HCT116 (cell line): ENCODE results near the gene FILIP1. TPM values are rescaled to one million over a fixed set of nuclear protein-coding genes. Genes with fewer than 3 reads are reported as not detected.

Source experiments
- ATAC-seq: fragments of 200-7000 bp; cut with Tn5 transposase; 2 replicates; pipeline ENCODE4 v1.9.1; 2020; ENCODE audit warnings: mild to moderate bottlenecking, moderate library complexity
- BruUV-seq: library from RNA; stranded (reverse); fragments of 400-500 nt; replicated peaks from 2 replicates; lab custom pipeline; 2021; lab: Mats Ljungman, UMichigan
- CTCF ChIA-PET: fragments of 300-600 bp; sonication (Branson Sonifier 250); formaldehyde crosslinking; loops from one replicate; lab custom pipeline; 2021; ENCODE audit warnings: antibody characterized with exemption; lab: Charles Lee
- POLR2A ChIA-PET: fragments of 300-600, 350-600 bp; sonication (Branson Sonifier 250); formaldehyde crosslinking; loops from one replicate; lab custom pipeline; 2021; ENCODE audit warnings: antibody characterized with exemption; lab: Charles Lee
- RAD21 ChIA-PET, 2 experiments: fragments of 300-600 bp; sonication (Branson Sonifier 250); formaldehyde crosslinking; loops; one replicate each; lab custom pipeline; 2023; ENCODE audit warnings: low total read pairs in 2 of 2; ENCODE audit not compliant: uncharacterized antibody in 2 of 2, unreplicated experiment in 2 of 2, low non-redundant PET in 1 of 2; lab: Charles Lee
- DNase-seq: peaks from one replicate; pipeline ENCODE4 v3.0.0-alpha.2; 2010; ENCODE audit warnings: low read depth, low spot score
- H2AFZ ChIP-seq: fragments of 200-600 bp; shearing (Covaris generic), sonication (generic); 2 replicates; pipeline ENCODE4 v1.6.1; 2017; ENCODE audit warnings: low read depth, mixed run types, mixed read lengths, antibody characterized with exemption, low read length; ENCODE audit not compliant: poor library complexity, severe bottlenecking
- H3K27ac ChIP-seq: 2 replicates; pipeline ENCODE4 v1.5.1; 2012; ENCODE audit warnings: low read depth, low read length
- H3K27me3 ChIP-seq: fragments of 200-600 bp; sonication (generic); 2 replicates; pipeline ENCODE4 v1.6.1; 2016; ENCODE audit warnings: mixed run types, low read length, mixed read lengths; ENCODE audit not compliant: insufficient read depth
- H3K36me3 ChIP-seq, 2 experiments: fragments of 200-500 bp in 1 of 2; fragments of 200-600 bp in 1 of 2; sonication (Bioruptor generic) in 1 of 2; sonication (generic) in 1 of 2; 2 replicates each; pipeline versions ENCODE4 v1.5.1 to v1.6.1; 2014 to 2016; ENCODE audit warnings: low read length in 2 of 2, inconsistent platforms in 1 of 2, mixed read lengths in 1 of 2, mixed run types in 1 of 2; ENCODE audit not compliant: insufficient read depth in 2 of 2, control insufficient read depth in 1 of 2
- H3K4me1 ChIP-seq, 2 experiments: fragments of 200-600 bp in 1 of 2; sonication (generic) in 1 of 2; 2 replicates each; pipeline versions ENCODE4 v1.5.1 to v1.6.1; 2012 to 2017; ENCODE audit warnings: low read length in 2 of 2, inconsistent platforms in 1 of 2, mild to moderate bottlenecking in 1 of 2, mixed read lengths in 1 of 2, mixed run types in 1 of 2, moderate library complexity in 1 of 2; ENCODE audit not compliant: insufficient read depth in 2 of 2, control insufficient read depth in 1 of 2
- H3K4me2 ChIP-seq: fragments of 200-600 bp; sonication (generic); 2 replicates; pipeline ENCODE4 v1.6.1; 2017; ENCODE audit warnings: mixed run types, low read length, mixed read lengths
- H3K4me3 ChIP-seq, 2 experiments: fragments of 200-600 bp in 1 of 2; sonication (generic) in 1 of 2; replicated peaks in 1 of 2; 2 replicates each; pipeline ENCODE4 v1.5.1; 2011 to 2016; ENCODE audit warnings: low read length in 2 of 2, control low read depth in 1 of 2, low read depth in 1 of 2, mild to moderate bottlenecking in 1 of 2, mixed read lengths in 1 of 2, mixed run types in 1 of 2
- H3K79me2 ChIP-seq: fragments of 200-600 bp; sonication (generic); 2 replicates; pipeline ENCODE4 v1.6.1; 2017; ENCODE audit warnings: mild to moderate bottlenecking, mixed run types, low read length, moderate library complexity, mixed read lengths; ENCODE audit not compliant: insufficient read depth
- H3K9ac ChIP-seq: fragments of 200-600 bp; sonication (generic); 2 replicates; pipeline ENCODE4 v1.6.1; 2016; ENCODE audit warnings: low read length, mixed read lengths
- H3K9me2 ChIP-seq: fragments of 200-600 bp; sonication (generic), shearing (Covaris generic); 2 replicates; pipeline ENCODE4 v1.6.1; 2017; ENCODE audit warnings: mixed run types, mild to moderate bottlenecking, moderate library complexity; ENCODE audit not compliant: insufficient read depth
- H3K9me3 ChIP-seq, 2 experiments: fragments of 200-500 bp in 1 of 2; fragments of 200-600 bp in 1 of 2; sonication (Bioruptor generic) in 1 of 2; sonication (generic) in 1 of 2; 2 replicates each; pipeline ENCODE4 v1.6.1; 2014 to 2017; ENCODE audit warnings: low read length in 2 of 2, mixed read lengths in 2 of 2, inconsistent platforms in 1 of 2, low read depth in 1 of 2, mild to moderate bottlenecking in 1 of 2, mixed run types in 1 of 2, moderate library complexity in 1 of 2; ENCODE audit not compliant: control insufficient read depth in 1 of 2, insufficient read depth in 1 of 2
- H4K20me1 ChIP-seq: fragments of 200-600 bp; sonication (generic), shearing (Covaris generic); 2 replicates; pipeline ENCODE4 v1.6.1; 2017; ENCODE audit warnings: mixed run types, mild to moderate bottlenecking, moderate library complexity; ENCODE audit not compliant: insufficient read depth
- ATF3 ChIP-seq: IDR thresholded peaks from 2 replicates; pipeline ENCODE4 v1.6.1; 2012
- CBX3 ChIP-seq: IDR thresholded peaks from 2 replicates; pipeline ENCODE4 v1.6.1; 2012; ENCODE audit warnings: low read depth
- CEBPB ChIP-seq: IDR thresholded peaks from 2 replicates; pipeline ENCODE4 v1.6.1; 2012; ENCODE audit warnings: low read depth
- EGR1 ChIP-seq: IDR thresholded peaks from 2 replicates; pipeline ENCODE4 v1.6.1; 2012; ENCODE audit warnings: low read depth
- ELF1 ChIP-seq: IDR thresholded peaks from 2 replicates; pipeline ENCODE4 v1.6.1; 2012; ENCODE audit warnings: low read depth, borderline replicate concordance
- EZH2 ChIP-seq: fragments of 200-600 bp; sonication (generic); IDR thresholded peaks from 2 replicates; pipeline ENCODE4 v1.6.1; 2017; ENCODE audit warnings: antibody characterized with exemption, mixed run types
- FOSL1 ChIP-seq: IDR thresholded peaks from 2 replicates; pipeline ENCODE4 v1.6.1; 2012; ENCODE audit warnings: low read depth
- JUND ChIP-seq: IDR thresholded peaks from 2 replicates; pipeline ENCODE4 v1.6.1; 2012
- POLR2AphosphoS5 ChIP-seq: IDR thresholded peaks from 2 replicates; pipeline ENCODE4 v1.6.1; 2011; ENCODE audit warnings: mild to moderate bottlenecking, low read depth, low read length, moderate library complexity
- RAD21 ChIP-seq: IDR thresholded peaks from 2 replicates; pipeline ENCODE4 v1.6.1; 2012; ENCODE audit warnings: low read depth, mild to moderate bottlenecking
- SIN3A ChIP-seq: IDR thresholded peaks from 2 replicates; pipeline ENCODE4 v1.6.1; 2012; ENCODE audit warnings: low read depth
- SP1 ChIP-seq: IDR thresholded peaks from 2 replicates; pipeline ENCODE4 v1.6.1; 2012; ENCODE audit warnings: low read depth
- ZBTB33 ChIP-seq: IDR thresholded peaks from 2 replicates; pipeline ENCODE4 v1.6.1; 2011; ENCODE audit warnings: mild to moderate bottlenecking, low read length, moderate library complexity; ENCODE audit not compliant: insufficient replicate concordance; ENCODE audit errors: extremely low read depth
- ZNF274 ChIP-seq: fragments of 200-500 bp; sonication (Bioruptor generic); IDR thresholded peaks from 2 replicates; pipeline ENCODE4 v1.6.1; 2014; ENCODE audit warnings: mild to moderate bottlenecking, low read depth, low read length, inconsistent platforms
- intact Hi-C: fragments of 100-400 bp; cut with micrococcal nuclease; formaldehyde crosslinking; loops from 2 replicates; pipeline ENCODE4 v1.10.0; 2022
- total RNA-seq: library from RNA; stranded (reverse); gene quantifications from one replicate; pipeline ENCODE4 v1.2.1, GENCODE V29; 2021; ENCODE audit not compliant: unreplicated experiment

FILIP1 gene
- total RNA-seq, 1 experiment from 2014 or later, result 0.05 TPM

GRCh38 chr6:75250552-75250951 is 243.0 kb downstream of the FILIP1 start:
- no peak overlapping the region for H3K27ac ChIP-seq
- H3K9ac ChIP-seq, result no peak overlapping the region
- POLR2A ChIA-PET, result no interaction called here
- no peaks in the 10 kb centered on the region for H3K9me3 ChIP-seq
- BruUV-seq, result no TSS peak
- RAD21 ChIA-PET, result no interaction called here
- intact Hi-C loops, result no loop called here
- no peaks in the 10 kb centered on the region for H4K20me1 ChIP-seq
- H2AFZ ChIP-seq, result no peak overlapping the region
- H3K27me3 ChIP-seq, result no peaks in the 10 kb centered on the region
- ATAC-seq (no peak), DNase-seq (no peak)
- no peaks in the 10 kb centered on the region; a peak in 1 of 4 replicates for H3K36me3 ChIP-seq
- no peak overlapping the region for H3K4me2 ChIP-seq
- no peaks in the 10 kb centered on the region for H3K4me1 ChIP-seq
- no peaks in the 10 kb centered on the region for H3K9me2 ChIP-seq
- H3K4me3 ChIP-seq, result no peak overlapping the region
- no peaks in the 10 kb centered on the region for H3K79me2 ChIP-seq
- TF ChIP-seq ATF3 (no peak), ELF1 (no peak), ZNF274 (no peak), JUND (no peak), SIN3A (no peak), POLR2AphosphoS5 (no peak), FOSL1 (no peak), ZBTB33 (no peak), SP1 (no peak), EGR1 (no peak), CBX3 (no peak), EZH2 (no peak), RAD21 (no peak), CEBPB (no peak)
- CTCF ChIA-PET, result interaction anchor here (0.9 kb wide), 1 partner anchor 16 kb away, joined by 3 read pairs; no protein-coding TSS in a partner anchor
